K562 (cell line): ENCODE results near the gene MRPL22. TPM values are rescaled to one million over a fixed set of nuclear protein-coding genes. Genes with fewer than 3 reads are reported as not detected.

Source experiments
- CBX8 ChIP-seq: fragments of 200-600 bp; sonication (generic); IDR thresholded peaks from 2 replicates; pipeline ENCODE4 v1.6.1; 2012; ENCODE audit warnings: borderline replicate concordance, mixed run types, low read depth, mild to moderate bottlenecking, moderate library complexity, mixed read lengths, low read length, control low read depth, inconsistent platforms; ENCODE audit not compliant: poor library complexity, severe bottlenecking; ENCODE audit errors: extremely low read depth
- CGGBP1 ChIP-seq: fragments of 250-450 bp; sonication (Bioruptor Pico); IDR thresholded peaks from 2 replicates; pipeline ENCODE4 v1.9.0; 2021; ENCODE audit warnings: mild to moderate bottlenecking
- CHD2 ChIP-seq: IDR thresholded peaks from 2 replicates; pipeline ENCODE4 v1.6.1; 2011; ENCODE audit warnings: low read depth, low read length
- CXXC5 ChIP-seq: fragments of 250-450 bp; sonication (Bioruptor Pico); IDR thresholded peaks from 2 replicates; pipeline ENCODE4 v1.8.0; 2022; ENCODE audit warnings: inconsistent platforms, mild to moderate bottlenecking, moderate library complexity
- GTF3C2 ChIP-seq: IDR thresholded peaks from 3 replicates; pipeline ENCODE4 v1.6.1; 2011; ENCODE audit warnings: borderline replicate concordance, mild to moderate bottlenecking, moderate library complexity; ENCODE audit not compliant: insufficient read length; ENCODE audit errors: extremely low read depth
- PKNOX1 ChIP-seq: fragments of 450-650 bp; IDR thresholded peaks from 2 replicates; pipeline ENCODE4 v1.6.1; 2016
- RCOR1 ChIP-seq, 2 experiments: IDR thresholded peaks; 2 replicates each; pipeline ENCODE4 v1.6.1; 2012; ENCODE audit warnings: low read depth in 2 of 2, low read length in 2 of 2, borderline replicate concordance in 1 of 2, improper control_type of control experiment in 1 of 2
- SAFB2 ChIP-seq: fragments of 200-400 bp; formaldehyde crosslinking; IDR thresholded peaks from 2 replicates; pipeline ENCODE4 v1.6.1; 2018; ENCODE audit warnings: borderline replicate concordance, low read length, low read depth, moderate library complexity; ENCODE audit not compliant: severe bottlenecking
- SMARCA4 ChIP-seq: fragments of 450-650 bp; IDR thresholded peaks from 2 replicates; pipeline ENCODE4 v1.6.1; 2016
- SNAPC5 ChIP-seq: fragments of 250-450 bp; sonication (Bioruptor Pico); IDR thresholded peaks from 2 replicates; pipeline ENCODE4 v1.8.0; 2021; ENCODE audit warnings: moderate library complexity, mild to moderate bottlenecking, inconsistent platforms
- ZFP36 ChIP-seq: fragments of 150-350 bp; IDR thresholded peaks from 2 replicates; pipeline ENCODE4 v1.6.1; 2018; ENCODE audit warnings: low read length, low read depth; ENCODE audit not compliant: partially characterized antibody
- ZNF232 ChIP-seq: sonication (generic); formaldehyde crosslinking; IDR thresholded peaks from 2 replicates; pipeline ENCODE4 v1.8.0; 2022; ENCODE audit warnings: mild to moderate bottlenecking, missing genetic modification reagents
- polyA plus RNA-seq, 8 experiments: library from polyadenylated mRNA; depleted of rRNA in 4 of 8; stranded (reverse) in 5 of 8; unstranded in 3 of 8; fragments of >200 nt; fragmentation: Nextera tagmentation in 2 of 8; fragmentation: Illumina TruSeq in 1 of 8; extraction: Ambion mirVana in 2 of 8; extraction: Trizol in 1 of 8; gene quantifications; 2 replicates each; pipeline versions ENCODE4 v1.2.1 to v1.2.3, GENCODE V29; 2011 to 2014; ENCODE audit warnings: inconsistent platforms in 1 of 8, missing spikeins in 1 of 8
- total RNA-seq, 7 experiments: library from RNA; depleted of rRNA in 6 of 7; stranded (reverse); fragments of >200 nt in 6 of 7; fragmentation: Illumina TruSeq in 2 of 7; extraction: Trizol in 2 of 7; gene quantifications; 2 replicates each; pipeline versions ENCODE4 v1.2.1 to v1.2.3, GENCODE V29; 2011 to 2021; ENCODE audit warnings: low replicate concordance in 1 of 7

Gene MRPL22
- total and polyA plus RNA-seq, 9 of the 15 experiments (the other 6 are each of a cell fraction or from before 2014, with no cell fraction given): 41.1 to 424 (median 102) TPM

- TF ChIP-seq ZFP36 (peak; percentile 16), CBX8 (no peak), CHD2 (peak; percentile 89), CGGBP1 (CRISPR knock-in tag) (no peak), SMARCA4 (peak; percentile 36; the same call in 1 of the 2 replicates), SNAPC5 (no peak), PKNOX1 (peak; percentile 91), GTF3C2 (no peak), RCOR1 (IDR thresholded peaks at IDR 0.05; ENCODE audit: borderline replicate concordance in 1 of 2, low read depth in 2 of 2, low read length in 2 of 2) (peak in 1 of 2 experiments; percentile 48; a peak in 2 of 4 replicates), CXXC5 (no peak), ZNF232 (CRISPR knock-in tag) (no peak), SAFB2 (no peak)
These were observed 28.1 kb downstream of the MRPL22 start (continued) for GRCh38 chr5:154968953-154969352.
